IPS-15b (cell line): Measurements from ENCODE around the gene FAM135A.
"Not testable (repeated sequence)": the region's sequence is repeated elsewhere in the genome, so short reads cannot be mapped to it uniquely, and the experiment has no call there.

Experiments
- H3K27me3 ChIP-seq: one replicate; pipeline ENCODE4 v1.6.1; 2013; ENCODE audit warnings: low read length; ENCODE audit not compliant: control insufficient read depth, insufficient read depth
- H3K36me3 ChIP-seq: one replicate; pipeline ENCODE4 v1.6.1; 2013; ENCODE audit warnings: low read length; ENCODE audit not compliant: control insufficient read depth, insufficient read depth
- H3K4me1 ChIP-seq: one replicate; pipeline ENCODE4 v1.6.1; 2013; ENCODE audit warnings: mild to moderate bottlenecking, low read length; ENCODE audit not compliant: control insufficient read depth, insufficient read depth
- H3K4me3 ChIP-seq: one replicate; pipeline ENCODE4 v1.5.1; 2013; ENCODE audit warnings: low read depth, low read length
- H3K9ac ChIP-seq: one replicate; pipeline ENCODE4 v1.6.1; 2013; ENCODE audit warnings: low read depth, mild to moderate bottlenecking, low read length
- H3K9me3 ChIP-seq: one replicate; pipeline ENCODE4 v1.6.1; 2013; ENCODE audit warnings: mild to moderate bottlenecking, low read length; ENCODE audit not compliant: control insufficient read depth, insufficient read depth

The FAM135A gene

DNA sequence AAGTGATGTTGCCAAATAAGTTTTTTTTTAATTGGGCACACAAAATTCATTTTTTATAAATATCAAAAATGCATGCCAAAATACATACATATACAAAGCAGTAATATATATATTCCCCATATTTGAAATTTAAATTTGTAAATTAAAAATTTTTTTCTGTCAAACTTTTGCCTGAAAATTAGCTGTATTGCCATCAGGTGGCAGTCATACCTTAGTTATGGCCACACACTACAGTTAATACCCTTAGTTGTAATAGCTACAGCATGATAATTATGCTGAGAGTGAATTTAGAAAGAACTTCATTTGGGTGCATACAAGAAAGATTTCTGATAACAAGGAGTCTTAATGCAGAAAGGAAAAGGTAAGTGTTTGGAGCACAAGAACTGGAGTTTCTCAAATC, 107.3 kb downstream of the FAM135A start:
- no peaks in the 10 kb centered on the region for H3K9me3 ChIP-seq
- H3K27me3 ChIP-seq, result no peaks in the 10 kb centered on the region
- no peaks in the 10 kb centered on the region for H3K4me1 ChIP-seq
- no peak overlapping the region for H3K9ac ChIP-seq
- H3K4me3 ChIP-seq, result no peak overlapping the region
- H3K36me3 ChIP-seq, result no peaks in the 10 kb centered on the region

DNA sequence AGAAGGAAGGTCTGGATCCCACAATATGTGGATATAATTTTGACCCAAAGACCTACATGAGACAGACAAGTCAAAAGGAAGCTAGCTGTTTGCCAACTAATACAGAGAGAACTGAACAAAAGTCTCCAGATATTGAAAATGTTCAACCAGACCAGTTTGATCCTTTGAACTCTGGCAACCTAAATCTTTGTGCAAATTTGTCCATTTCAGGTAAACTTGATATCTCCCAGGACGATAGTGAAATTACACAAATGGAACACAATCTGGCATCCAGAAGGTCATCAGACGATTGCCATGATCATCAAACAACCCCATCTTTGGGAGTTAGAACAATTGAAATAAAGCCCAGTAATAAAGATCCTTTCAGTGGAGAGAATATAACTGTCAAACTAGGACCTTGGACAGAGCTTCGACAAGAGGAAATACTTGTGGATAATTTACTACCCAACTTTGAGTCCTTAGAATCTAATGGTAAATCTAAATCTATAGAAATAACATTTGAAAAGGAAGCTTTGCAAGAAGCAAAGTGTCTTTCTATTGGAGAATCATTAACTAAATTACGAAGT, 111.5 kb downstream of the FAM135A start:
- H3K27me3 ChIP-seq, result no peaks in the 10 kb centered on the region
- H3K9ac ChIP-seq, result no peak overlapping the region
- no peaks in the 10 kb centered on the region for H3K36me3 ChIP-seq
- no peak overlapping the region for H3K4me3 ChIP-seq
- no peaks in the 10 kb centered on the region for H3K9me3 ChIP-seq
- H3K4me1 ChIP-seq, result no peaks in the 10 kb centered on the region

DNA sequence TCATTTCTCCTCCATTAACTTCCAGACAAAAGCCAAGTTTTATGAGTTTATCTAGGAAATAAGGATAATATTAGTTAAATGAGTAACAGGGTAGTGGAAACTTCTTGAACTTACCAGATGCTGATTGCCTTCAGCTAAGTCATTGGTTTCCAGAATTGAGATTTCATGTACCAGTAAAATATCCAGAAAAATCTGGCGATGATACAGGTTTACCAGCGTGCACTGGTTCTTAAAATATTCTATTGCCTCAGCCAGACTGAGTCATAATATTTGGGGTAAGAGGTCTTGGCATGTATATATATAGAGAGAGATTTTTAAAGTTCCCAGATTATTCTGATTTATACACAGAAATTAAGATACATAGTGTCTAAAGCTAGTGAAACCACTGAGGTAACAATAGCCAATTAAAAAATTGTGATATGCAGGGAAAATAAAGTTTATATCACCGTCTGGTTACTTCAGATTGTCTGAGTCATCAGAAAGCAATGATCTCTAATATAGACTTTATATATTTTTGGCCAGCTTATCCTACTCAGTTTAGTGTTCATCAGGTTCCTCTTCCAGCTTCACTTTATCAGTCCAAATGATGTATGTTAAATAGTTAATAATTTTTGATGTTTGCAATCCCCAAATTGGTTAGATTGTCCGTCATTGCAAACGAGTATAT, 113.9 kb downstream of the FAM135A start:
- Histone ChIP-seq H3K36me3 (no peaks in the 10 kb centered on the region), H3K9me3 (no peaks in the 10 kb centered on the region), H3K9ac (no peak overlapping the region), H3K27me3 (no peaks in the 10 kb centered on the region), H3K4me3 (no peak overlapping the region), H3K4me1 (no peaks in the 10 kb centered on the region)

DNA sequence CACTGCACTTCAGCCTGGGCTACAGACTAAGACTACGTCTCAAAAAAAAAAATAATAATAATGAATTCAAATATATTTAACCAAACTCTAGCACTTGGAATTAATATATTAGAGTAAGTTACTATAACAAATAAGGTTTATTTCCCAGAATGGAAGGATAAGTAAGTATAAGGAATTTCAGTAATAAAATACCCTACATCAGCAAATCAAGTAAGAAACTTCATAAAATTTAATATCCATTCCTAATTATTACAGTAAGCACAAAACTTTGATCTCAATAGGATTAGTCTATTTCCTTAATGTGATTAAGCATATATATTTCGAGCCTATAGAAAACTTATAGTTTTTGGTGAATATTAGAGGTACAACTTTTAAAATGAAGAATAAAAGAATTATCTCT, 116.7 kb downstream of the FAM135A start:
- no peaks in the 10 kb centered on the region for H3K4me1 ChIP-seq
- peaks cover 2% of the 10 kb centered on the region for H3K36me3 ChIP-seq
- no peak overlapping the region for H3K9ac ChIP-seq
- H3K9me3 ChIP-seq, result no peaks in the 10 kb centered on the region
- H3K4me3 ChIP-seq, result no peak overlapping the region
- H3K27me3 ChIP-seq, result no peaks in the 10 kb centered on the region

DNA sequence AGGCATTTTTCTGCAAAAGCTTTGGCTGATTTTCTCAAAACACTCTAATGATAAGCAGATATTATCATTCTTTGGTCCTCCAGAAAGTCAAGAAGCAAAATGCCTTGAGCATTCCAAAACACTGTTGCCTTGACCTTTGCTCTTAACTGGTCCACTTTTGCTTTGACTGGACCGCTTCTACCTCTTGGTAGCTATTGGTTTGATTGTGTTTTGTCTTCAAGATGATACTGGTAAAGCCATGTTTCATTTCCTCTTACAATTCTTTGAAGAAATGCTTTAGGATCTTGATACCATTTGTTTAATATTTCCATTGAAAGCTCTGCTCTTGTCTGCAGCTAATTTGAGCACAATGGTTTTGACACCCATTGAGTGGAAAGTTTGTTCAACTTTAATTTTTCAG, 117.8 kb downstream of the FAM135A start:
- no peaks in the 10 kb centered on the region for H3K4me1 ChIP-seq
- peaks cover 2% of the 10 kb centered on the region for H3K36me3 ChIP-seq
- H3K9me3 ChIP-seq, result no peaks in the 10 kb centered on the region
- no peak overlapping the region for H3K4me3 ChIP-seq
- no peak overlapping the region for H3K9ac ChIP-seq
- H3K27me3 ChIP-seq, result no peaks in the 10 kb centered on the region

DNA sequence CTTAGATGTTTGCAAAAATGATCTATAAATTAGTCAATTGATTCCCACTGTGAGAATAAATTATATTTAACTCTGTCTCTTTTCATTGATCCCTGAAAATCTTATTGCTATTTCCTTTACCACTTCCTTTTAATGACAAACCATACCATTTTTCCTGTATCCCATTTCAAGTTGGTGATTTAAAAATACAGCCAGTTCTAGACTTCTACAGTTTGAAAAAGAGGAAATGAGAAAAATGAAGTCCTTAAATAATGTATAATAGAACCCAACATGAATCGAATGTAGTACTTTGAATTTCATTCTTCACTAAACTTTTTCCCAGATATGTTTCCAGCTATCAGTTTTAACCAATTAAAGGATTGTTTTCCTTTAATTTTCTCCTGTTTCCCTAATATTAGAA, 124.0 kb downstream of the FAM135A start:
- Histone ChIP-seq H3K36me3 (peaks cover 2% of the 10 kb centered on the region), H3K27me3 (no peaks in the 10 kb centered on the region), H3K4me1 (no peaks in the 10 kb centered on the region), H3K9ac (no peak overlapping the region), H3K9me3 (no peaks in the 10 kb centered on the region), H3K4me3 (no peak overlapping the region)

DNA sequence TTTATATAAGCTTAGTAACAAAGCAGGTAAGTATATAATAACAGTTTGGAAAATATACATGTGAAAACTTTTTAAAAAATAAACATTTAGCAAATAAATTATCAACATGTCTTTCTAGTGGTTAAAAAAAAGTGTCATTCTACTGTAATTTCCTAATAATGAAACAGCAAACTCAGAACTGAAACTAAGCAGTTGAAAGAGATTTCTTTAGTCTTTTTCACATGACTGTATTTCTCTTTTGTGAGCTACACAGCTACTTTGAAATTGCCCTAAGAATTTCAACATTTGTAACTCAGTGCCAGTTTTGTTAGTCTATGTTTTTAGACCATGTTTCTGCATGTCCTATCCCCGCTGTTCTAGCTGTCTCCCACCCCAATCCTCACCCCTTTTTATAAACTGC, 125.1 kb downstream of the FAM135A start:
- no peaks in the 10 kb centered on the region for H3K27me3 ChIP-seq
- no peaks in the 10 kb centered on the region for H3K4me1 ChIP-seq
- no peak overlapping the region for H3K4me3 ChIP-seq
- no peak overlapping the region for H3K9ac ChIP-seq
- no peaks in the 10 kb centered on the region for H3K9me3 ChIP-seq
- peaks cover 2% of the 10 kb centered on the region for H3K36me3 ChIP-seq

DNA sequence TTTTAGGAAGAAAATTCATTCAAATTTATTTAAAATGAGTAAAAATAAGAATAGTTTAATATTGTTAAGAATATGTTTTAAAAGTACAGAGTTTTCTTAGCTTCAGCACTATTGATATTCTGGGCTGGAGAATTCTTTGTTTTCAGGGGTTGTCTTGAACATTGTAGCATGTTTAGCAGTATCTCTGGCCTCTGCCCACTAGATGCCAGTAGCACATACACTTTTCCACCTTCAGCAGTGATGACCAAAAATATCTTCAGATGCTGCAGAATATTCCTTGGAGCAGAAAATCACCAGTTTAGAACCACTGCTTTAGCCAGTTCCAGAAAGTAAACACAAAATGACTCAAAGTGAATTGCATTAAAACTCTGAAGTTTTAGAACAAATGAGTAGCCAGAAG, 134.0 kb downstream of the FAM135A start:
- Histone ChIP-seq H3K4me1 (peaks cover 4% of the 10 kb centered on the region), H3K4me3 (no peak overlapping the region), H3K36me3 (no peaks in the 10 kb centered on the region), H3K27me3 (no peaks in the 10 kb centered on the region), H3K9me3 (no peaks in the 10 kb centered on the region), H3K9ac (no peak overlapping the region)

DNA sequence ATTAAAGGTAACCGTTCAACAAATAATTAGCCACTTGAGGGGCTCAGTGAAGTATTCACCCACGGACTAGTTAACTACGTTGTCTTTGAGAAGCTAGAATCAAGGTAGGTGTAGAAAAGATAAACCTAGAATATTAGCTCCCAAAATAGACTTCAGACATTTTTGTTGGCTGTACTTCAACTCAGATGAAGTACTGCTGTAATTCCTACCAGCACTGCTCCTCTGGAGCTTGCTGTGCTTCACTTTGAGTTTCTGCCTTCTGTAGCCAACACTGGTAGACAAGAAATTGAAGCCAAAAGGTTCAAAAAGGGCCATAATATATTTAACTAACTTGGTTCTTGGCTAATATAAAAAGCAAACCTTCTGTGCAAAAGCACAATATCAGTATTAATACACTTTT, 134.6 kb downstream of the FAM135A start:
- H3K9me3 ChIP-seq, result no peaks in the 10 kb centered on the region
- H3K36me3 ChIP-seq, result no peaks in the 10 kb centered on the region
- no peak overlapping the region for H3K4me3 ChIP-seq
- no peak overlapping the region for H3K9ac ChIP-seq
- peaks cover 4% of the 10 kb centered on the region for H3K4me1 ChIP-seq
- no peaks in the 10 kb centered on the region for H3K27me3 ChIP-seq

DNA sequence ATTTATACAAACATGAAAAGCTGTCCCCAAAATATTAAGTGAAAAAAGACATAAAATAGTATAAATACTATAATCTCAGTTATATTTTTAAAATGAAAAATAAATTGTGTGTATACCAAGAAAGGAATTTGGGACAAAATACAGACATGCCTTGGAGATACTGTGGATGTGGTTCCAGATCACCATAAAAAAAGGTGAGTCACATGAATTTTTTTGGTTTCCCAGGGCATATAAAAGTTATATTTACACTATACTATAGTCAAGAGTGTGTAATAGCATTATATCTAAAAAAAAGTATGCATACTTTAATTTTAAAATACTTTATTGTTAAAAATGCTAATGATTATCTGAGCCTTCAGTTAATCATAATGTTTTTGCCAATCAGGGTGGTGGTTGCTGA, 136.0 kb downstream of the FAM135A start:
- no peak overlapping the region for H3K4me3 ChIP-seq
- no peaks in the 10 kb centered on the region for H3K27me3 ChIP-seq
- peaks cover 4% of the 10 kb centered on the region for H3K4me1 ChIP-seq
- no peaks in the 10 kb centered on the region for H3K9me3 ChIP-seq
- H3K36me3 ChIP-seq, result no peaks in the 10 kb centered on the region
- H3K9ac ChIP-seq, result no peak overlapping the region

DNA sequence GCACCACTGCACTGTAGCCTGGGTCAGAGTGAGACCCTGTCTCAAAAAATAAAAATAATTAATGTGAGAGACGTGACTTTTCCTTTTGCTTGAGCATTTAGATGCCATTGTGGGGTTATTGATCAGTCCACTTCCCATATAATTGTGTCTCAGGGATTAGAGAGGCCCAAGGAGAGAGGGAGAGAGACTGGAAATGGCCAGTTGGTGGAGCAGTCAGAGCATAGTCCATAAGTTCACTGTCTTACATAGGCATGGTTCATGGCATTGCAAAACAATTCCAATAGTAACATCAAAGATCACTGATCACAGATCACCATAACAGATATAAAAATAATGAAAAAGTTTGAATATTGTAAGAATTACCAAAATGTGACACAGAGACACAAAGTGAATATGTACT, 138.3 kb downstream of the FAM135A start:
- H3K36me3 ChIP-seq, result no peaks in the 10 kb centered on the region
- H3K4me1 ChIP-seq, result peaks cover 3% of the 10 kb centered on the region
- no peaks in the 10 kb centered on the region for H3K27me3 ChIP-seq
- no peaks in the 10 kb centered on the region for H3K9me3 ChIP-seq
- H3K4me3 ChIP-seq, result no peak overlapping the region
- no peak overlapping the region for H3K9ac ChIP-seq

DNA sequence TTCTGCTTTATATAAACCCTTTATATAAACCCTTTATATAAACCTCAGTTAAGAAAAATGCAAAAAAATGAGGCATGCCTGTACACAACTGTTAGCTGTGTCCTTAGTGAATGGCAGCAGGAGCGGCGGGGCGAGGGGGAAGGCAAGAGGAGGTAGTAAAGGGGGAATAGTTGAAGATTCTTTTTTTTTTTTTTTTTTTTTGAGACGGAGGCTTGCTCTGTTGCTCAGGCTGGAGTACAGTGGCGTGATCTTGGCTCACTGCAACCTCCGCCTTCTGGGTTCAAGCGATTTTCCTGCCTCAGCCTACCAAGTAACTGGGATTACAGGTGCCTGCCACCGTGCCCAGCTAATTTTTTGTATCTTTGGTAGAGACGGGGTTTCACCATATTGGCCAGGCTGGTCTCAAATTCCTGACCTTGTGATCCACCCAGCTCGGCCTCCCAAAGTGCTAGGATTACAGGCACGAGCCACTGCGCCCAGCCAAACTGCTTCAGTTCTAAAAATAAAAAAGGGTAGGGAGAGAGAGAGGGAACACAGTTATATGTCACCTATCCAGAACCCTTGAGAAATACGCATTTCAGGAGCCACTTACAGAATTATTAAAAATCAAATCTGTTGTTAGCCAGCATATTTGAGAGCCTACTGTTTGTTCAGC, 139.1 kb downstream of the FAM135A start:
- H3K9ac ChIP-seq, H3K36me3 ChIP-seq, H3K9me3 ChIP-seq, H3K4me3 ChIP-seq, H3K4me1 ChIP-seq, H3K27me3 ChIP-seq: not testable (repeated sequence)
